Measurements from ENCODE around the gene FBXL13. TPM values are rescaled to one million over a fixed set of nuclear protein-coding genes. Genes with fewer than 3 reads are reported as not detected.
A peak's percentile ranks its signal among the peaks of the same experiment; 100 is the strongest.

Gene FBXL13
- total RNA-seq, 1 experiment from 2014 or later: 2.5 TPM

DNA sequence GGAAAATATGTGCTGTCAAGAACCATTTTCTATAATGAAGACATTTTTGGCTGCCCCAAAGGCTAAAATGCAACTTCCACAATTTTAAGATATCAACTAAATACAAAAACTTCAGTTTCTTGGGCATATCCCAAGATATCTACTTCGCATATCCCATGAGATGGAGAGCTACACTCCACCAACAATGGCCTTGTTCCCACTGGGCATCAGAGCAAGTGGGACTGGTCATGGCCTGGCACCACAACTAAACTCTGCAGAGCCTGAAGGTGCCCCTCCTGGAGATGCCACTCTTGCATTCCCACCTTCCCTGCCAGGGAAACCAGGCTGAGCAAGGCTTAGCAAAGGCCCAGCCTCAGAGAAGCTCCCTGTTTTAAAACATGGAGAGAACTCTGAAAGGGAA lies 237.6 kb downstream of the FBXL13 start:
- ChIA-PET POLR2A (no interaction called here), CTCF (no interaction called here)
- no peaks in the 10 kb centered on the region for H3K9me3 ChIP-seq (ENCODE audit: control insufficient read depth, insufficient read depth, low read depth, low read length)
- no TSS peak for BruUV-seq (replicated peaks)
- ATAC-seq (no peak), DNase-seq (ENCODE audit: low read depth, low spot score) (no peak)
- intact Hi-C loops (cut with micrococcal nuclease; ENCODE audit: unreplicated experiment): no loop called here
- H3K36me3 ChIP-seq (ENCODE audit: control insufficient read depth, insufficient read depth, low read length): no peaks in the 10 kb centered on the region
- no peak overlapping the region for H3K4me3 ChIP-seq (ENCODE audit: low read depth in 2 of 2, low read length in 2 of 2)
- TF ChIP-seq TCF7L2 (IDR thresholded peaks at IDR 0.05; ENCODE audit: low read depth, low read length) (no peak), SIN3A (IDR thresholded peaks at IDR 0.05; ENCODE audit: borderline replicate concordance, insufficient read depth, low read depth, low read length) (no peak), POLR2AphosphoS5 (IDR thresholded peaks at IDR 0.05; ENCODE audit: low read depth, low read length) (no peak)
- TF ChIP-seq, protein P1, sequence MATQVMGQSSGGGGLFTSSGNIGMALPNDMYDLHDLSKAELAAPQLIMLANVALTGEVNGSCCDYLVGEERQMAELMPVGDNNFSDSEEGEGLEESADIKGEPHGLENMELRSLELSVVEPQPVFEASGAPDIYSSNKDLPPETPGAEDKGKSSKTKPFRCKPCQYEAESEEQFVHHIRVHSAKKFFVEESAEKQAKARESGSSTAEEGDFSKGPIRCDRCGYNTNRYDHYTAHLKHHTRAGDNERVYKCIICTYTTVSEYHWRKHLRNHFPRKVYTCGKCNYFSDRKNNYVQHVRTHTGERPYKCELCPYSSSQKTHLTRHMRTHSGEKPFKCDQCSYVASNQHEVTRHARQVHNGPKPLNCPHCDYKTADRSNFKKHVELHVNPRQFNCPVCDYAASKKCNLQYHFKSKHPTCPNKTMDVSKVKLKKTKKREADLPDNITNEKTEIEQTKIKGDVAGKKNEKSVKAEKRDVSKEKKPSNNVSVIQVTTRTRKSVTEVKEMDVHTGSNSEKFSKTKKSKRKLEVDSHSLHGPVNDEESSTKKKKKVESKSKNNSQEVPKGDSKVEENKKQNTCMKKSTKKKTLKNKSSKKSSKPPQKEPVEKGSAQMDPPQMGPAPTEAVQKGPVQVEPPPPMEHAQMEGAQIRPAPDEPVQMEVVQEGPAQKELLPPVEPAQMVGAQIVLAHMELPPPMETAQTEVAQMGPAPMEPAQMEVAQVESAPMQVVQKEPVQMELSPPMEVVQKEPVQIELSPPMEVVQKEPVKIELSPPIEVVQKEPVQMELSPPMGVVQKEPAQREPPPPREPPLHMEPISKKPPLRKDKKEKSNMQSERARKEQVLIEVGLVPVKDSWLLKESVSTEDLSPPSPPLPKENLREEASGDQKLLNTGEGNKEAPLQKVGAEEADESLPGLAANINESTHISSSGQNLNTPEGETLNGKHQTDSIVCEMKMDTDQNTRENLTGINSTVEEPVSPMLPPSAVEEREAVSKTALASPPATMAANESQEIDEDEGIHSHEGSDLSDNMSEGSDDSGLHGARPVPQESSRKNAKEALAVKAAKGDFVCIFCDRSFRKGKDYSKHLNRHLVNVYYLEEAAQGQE (IDR thresholded peaks at IDR 0.05; ENCODE audit: insufficient read depth in 1 of 2, low read depth in 2 of 2, low read length in 1 of 2): no peak
- TF ChIP-seq, protein P2, sequence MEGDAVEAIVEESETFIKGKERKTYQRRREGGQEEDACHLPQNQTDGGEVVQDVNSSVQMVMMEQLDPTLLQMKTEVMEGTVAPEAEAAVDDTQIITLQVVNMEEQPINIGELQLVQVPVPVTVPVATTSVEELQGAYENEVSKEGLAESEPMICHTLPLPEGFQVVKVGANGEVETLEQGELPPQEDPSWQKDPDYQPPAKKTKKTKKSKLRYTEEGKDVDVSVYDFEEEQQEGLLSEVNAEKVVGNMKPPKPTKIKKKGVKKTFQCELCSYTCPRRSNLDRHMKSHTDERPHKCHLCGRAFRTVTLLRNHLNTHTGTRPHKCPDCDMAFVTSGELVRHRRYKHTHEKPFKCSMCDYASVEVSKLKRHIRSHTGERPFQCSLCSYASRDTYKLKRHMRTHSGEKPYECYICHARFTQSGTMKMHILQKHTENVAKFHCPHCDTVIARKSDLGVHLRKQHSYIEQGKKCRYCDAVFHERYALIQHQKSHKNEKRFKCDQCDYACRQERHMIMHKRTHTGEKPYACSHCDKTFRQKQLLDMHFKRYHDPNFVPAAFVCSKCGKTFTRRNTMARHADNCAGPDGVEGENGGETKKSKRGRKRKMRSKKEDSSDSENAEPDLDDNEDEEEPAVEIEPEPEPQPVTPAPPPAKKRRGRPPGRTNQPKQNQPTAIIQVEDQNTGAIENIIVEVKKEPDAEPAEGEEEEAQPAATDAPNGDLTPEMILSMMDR (IDR thresholded peaks at IDR 0.05): no peak
- no peaks in the 10 kb centered on the region for H3K27me3 ChIP-seq (ENCODE audit: control insufficient read depth, insufficient read depth, low read length)
- in situ Hi-C loops (cut with HindIII; ENCODE audit: low pct_unique_long_range_greater_than_20kb, low sequenced_read_pairs): no loop called here
- H3K4me1 ChIP-seq (ENCODE audit: control insufficient read depth, insufficient read depth, low read length): no peaks in the 10 kb centered on the region
- H3K27ac ChIP-seq (ENCODE audit: low read length): no peak overlapping the region

DNA sequence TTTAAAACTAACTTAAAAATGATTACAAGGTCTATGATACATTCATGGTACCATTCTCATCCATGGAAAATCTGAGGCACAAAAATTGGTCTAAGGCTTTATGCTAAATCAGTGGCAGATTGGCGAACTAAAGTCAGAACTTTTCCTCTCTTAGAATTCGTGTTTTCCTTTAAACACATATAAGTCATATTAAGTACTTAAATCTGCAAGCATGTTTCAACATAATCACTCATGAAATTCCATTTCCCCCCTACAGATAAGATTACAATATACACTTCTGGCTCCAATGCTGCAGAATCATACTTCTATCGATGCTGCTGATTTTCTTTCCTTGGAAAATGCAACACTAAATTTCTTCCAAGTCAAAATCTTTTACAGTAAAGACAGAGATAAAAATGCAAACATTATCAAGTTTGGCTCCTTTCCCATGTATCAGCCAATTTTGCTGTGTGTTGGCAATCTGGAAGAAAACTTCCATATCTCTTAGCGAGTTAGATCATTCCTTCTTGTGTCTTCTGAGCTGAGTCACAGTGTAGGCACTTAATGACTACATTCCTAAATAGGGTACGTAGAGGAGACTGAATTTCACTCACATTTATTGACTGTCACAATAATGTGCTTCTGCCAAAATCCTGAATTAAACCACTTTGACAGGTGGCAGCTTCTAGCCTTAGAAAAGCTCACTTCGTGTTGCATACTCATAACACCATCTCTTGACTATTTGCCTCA lies 238.2 kb downstream of the FBXL13 start:
- intact Hi-C loops (cut with micrococcal nuclease; ENCODE audit: unreplicated experiment): no loop called here
- Histone ChIP-seq H3K27ac (ENCODE audit: low read length) (no peak overlapping the region), H3K36me3 (ENCODE audit: control insufficient read depth, insufficient read depth, low read length) (no peaks in the 10 kb centered on the region), H3K4me3 (ENCODE audit: low read depth in 2 of 2, low read length in 2 of 2) (no peak overlapping the region), H3K9me3 (ENCODE audit: control insufficient read depth, insufficient read depth, low read depth, low read length) (no peaks in the 10 kb centered on the region), H3K27me3 (ENCODE audit: control insufficient read depth, insufficient read depth, low read length) (no peaks in the 10 kb centered on the region), H3K4me1 (ENCODE audit: control insufficient read depth, insufficient read depth, low read length) (no peaks in the 10 kb centered on the region)
- CTCF ChIA-PET: no interaction called here
- TF ChIP-seq SIN3A (IDR thresholded peaks at IDR 0.05; ENCODE audit: borderline replicate concordance, insufficient read depth, low read depth, low read length) (no peak), POLR2AphosphoS5 (IDR thresholded peaks at IDR 0.05; ENCODE audit: low read depth, low read length) (no peak), TCF7L2 (IDR thresholded peaks at IDR 0.05; ENCODE audit: low read depth, low read length) (no peak)
- in situ Hi-C loops (cut with HindIII; ENCODE audit: low pct_unique_long_range_greater_than_20kb, low sequenced_read_pairs): no loop called here
- POLR2A ChIA-PET: no interaction called here
- peak; percentile 58 for DNase-seq (ENCODE audit: low read depth, low spot score)
- ATAC-seq: peak; percentile 62
- BruUV-seq (replicated peaks): no TSS peak

DNA sequence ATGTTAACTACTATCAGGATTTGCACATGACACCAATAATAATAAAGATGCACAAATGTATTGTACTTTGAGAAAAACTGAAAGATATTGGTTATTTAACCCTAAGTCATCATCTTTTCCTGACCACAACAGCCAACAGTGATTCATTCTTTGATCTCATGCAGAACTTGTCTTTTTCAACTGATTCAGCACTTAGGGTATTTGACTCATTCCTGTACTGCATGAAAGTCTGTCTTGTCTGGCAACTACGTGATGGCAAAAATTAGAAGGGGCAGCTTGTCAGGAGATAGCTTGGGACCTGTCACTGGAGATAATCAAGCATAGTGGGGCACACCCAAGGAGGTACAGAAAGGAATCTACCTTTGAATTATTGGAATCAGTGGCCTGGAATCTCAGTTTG lies 239.6 kb downstream of the FBXL13 start:
- in situ Hi-C loops (cut with HindIII; ENCODE audit: low pct_unique_long_range_greater_than_20kb, low sequenced_read_pairs) (no loop called here), intact Hi-C loops (cut with micrococcal nuclease; ENCODE audit: unreplicated experiment) (no loop called here)
- no TSS peak for BruUV-seq (replicated peaks)
- no peaks in the 10 kb centered on the region for H3K36me3 ChIP-seq (ENCODE audit: control insufficient read depth, insufficient read depth, low read length)
- no peak overlapping the region; the same call in 1 of the 2 replicates for H3K27ac ChIP-seq (ENCODE audit: low read length)
- CTCF ChIA-PET: no interaction called here
- H3K4me3 ChIP-seq (ENCODE audit: low read depth in 2 of 2, low read length in 2 of 2): no peak overlapping the region
- POLR2A ChIA-PET: no interaction called here
- ATAC-seq (no peak), DNase-seq (ENCODE audit: low read depth, low spot score) (peak; percentile 50)
- H3K4me1 ChIP-seq (ENCODE audit: control insufficient read depth, insufficient read depth, low read length): no peaks in the 10 kb centered on the region
- no peak for TF ChIP-seq SIN3A (IDR thresholded peaks at IDR 0.05; ENCODE audit: borderline replicate concordance, insufficient read depth, low read depth, low read length)
- H3K27me3 ChIP-seq (ENCODE audit: control insufficient read depth, insufficient read depth, low read length): no peaks in the 10 kb centered on the region
- H3K9me3 ChIP-seq (ENCODE audit: control insufficient read depth, insufficient read depth, low read depth, low read length): no peaks in the 10 kb centered on the region
